Astrocyte (in vitro differentiated cells and primary cell): ENCODE measurements around the gene AIFM3.

Experiments
- EZH2 ChIP-seq: IDR thresholded peaks from 2 replicates; pipeline ENCODE4 v1.6.1; 2012; ENCODE audit warnings: mild to moderate bottlenecking, low read length, inconsistent platforms; ENCODE audit not compliant: insufficient read depth
- TF ChIP-seq, protein P1 (sequence below): IDR thresholded peaks from 2 replicates; pipeline ENCODE4 v1.5.1; 2011; ENCODE audit warnings: low read depth, mild to moderate bottlenecking, inconsistent platforms, low read length, moderate library complexity; ENCODE audit not compliant: insufficient read depth

DNA sequence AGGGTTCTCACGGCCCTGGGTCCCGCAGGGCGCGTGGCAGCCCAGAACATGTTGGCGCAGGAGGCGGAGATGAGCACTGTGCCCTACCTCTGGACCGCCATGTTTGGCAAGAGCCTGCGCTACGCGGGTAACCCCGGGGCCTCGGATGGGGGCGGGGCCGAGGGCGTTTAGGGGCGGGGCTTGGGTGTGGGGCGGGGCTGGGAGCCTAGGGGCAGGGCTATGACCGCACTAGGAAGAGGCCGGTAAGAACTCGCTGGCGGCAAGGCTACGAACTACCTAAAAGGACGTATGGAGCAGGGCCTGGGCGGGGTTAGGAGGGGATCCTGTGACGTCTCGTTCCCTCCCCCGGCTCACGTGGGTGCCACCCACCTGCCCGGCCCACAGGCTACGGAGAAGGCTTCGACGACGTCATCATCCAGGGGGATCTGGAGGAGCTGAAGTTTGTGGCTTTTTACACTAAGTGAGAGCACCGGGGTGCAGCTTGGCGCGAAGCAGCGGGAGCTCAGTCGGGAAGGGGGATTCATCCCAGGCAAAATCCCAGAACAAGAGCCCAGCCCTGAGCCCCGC, 12.3 kb downstream of the AIFM3 start:
- TF ChIP-seq, protein P1, sequence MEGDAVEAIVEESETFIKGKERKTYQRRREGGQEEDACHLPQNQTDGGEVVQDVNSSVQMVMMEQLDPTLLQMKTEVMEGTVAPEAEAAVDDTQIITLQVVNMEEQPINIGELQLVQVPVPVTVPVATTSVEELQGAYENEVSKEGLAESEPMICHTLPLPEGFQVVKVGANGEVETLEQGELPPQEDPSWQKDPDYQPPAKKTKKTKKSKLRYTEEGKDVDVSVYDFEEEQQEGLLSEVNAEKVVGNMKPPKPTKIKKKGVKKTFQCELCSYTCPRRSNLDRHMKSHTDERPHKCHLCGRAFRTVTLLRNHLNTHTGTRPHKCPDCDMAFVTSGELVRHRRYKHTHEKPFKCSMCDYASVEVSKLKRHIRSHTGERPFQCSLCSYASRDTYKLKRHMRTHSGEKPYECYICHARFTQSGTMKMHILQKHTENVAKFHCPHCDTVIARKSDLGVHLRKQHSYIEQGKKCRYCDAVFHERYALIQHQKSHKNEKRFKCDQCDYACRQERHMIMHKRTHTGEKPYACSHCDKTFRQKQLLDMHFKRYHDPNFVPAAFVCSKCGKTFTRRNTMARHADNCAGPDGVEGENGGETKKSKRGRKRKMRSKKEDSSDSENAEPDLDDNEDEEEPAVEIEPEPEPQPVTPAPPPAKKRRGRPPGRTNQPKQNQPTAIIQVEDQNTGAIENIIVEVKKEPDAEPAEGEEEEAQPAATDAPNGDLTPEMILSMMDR, result no peak
- TF ChIP-seq EZH2, result no peak
